ENCODE results near the gene OR6N2.

DNA sequence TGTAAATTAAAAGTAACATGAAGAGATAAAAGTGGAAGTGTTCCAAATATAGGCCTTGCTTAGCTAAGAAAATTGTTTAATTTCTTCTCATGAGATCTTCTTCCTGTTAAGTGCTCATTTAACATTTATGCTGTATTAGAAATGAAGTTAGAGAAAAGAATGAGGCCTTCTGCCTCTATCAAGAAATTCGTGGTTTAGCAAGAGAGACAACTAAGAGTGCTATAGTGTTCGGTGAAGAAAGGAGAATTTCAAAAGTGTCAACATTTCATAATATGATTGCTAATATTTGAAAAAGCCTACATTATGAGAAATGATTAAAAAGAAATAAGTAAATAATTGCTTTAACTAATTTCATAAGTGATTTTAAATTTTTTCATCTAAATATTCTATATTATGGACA, 31.3 kb upstream of the OR6N2 start:
- TF ChIP-seq, protein P1, sequence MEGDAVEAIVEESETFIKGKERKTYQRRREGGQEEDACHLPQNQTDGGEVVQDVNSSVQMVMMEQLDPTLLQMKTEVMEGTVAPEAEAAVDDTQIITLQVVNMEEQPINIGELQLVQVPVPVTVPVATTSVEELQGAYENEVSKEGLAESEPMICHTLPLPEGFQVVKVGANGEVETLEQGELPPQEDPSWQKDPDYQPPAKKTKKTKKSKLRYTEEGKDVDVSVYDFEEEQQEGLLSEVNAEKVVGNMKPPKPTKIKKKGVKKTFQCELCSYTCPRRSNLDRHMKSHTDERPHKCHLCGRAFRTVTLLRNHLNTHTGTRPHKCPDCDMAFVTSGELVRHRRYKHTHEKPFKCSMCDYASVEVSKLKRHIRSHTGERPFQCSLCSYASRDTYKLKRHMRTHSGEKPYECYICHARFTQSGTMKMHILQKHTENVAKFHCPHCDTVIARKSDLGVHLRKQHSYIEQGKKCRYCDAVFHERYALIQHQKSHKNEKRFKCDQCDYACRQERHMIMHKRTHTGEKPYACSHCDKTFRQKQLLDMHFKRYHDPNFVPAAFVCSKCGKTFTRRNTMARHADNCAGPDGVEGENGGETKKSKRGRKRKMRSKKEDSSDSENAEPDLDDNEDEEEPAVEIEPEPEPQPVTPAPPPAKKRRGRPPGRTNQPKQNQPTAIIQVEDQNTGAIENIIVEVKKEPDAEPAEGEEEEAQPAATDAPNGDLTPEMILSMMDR (IDR thresholded peaks at IDR 0.05), result no peak
- no peak for TF ChIP-seq POLR2A (IDR thresholded peaks at IDR 0.05)
